ENCODE data around the gene PLEKHM1. TPM values are rescaled to one million over a fixed set of nuclear protein-coding genes. Genes with fewer than 3 reads are reported as not detected.
"Not testable (repeated sequence)": the region's sequence is repeated elsewhere in the genome, so short reads cannot be mapped to it uniquely, and the experiment has no call there.

The PLEKHM1 gene
- total RNA-seq, 2 experiments from 2014 or later: 20.4 to 21.2 TPM

GRCh38 chr17:45490198-45490597, 323 bp downstream of the PLEKHM1 start:
- DNase-seq (peak; percentile 35), ATAC-seq (peak; percentile 5)
- H3K36me3 Mint-ChIP-seq (ENCODE audit: low read depth); CTCF ChIA-PET; H3K9me3 Mint-ChIP-seq (ENCODE audit: low read depth); H3K27me3 Mint-ChIP-seq; POLR2A ChIA-PET: not testable (repeated sequence)
- H3K4me1 Mint-ChIP-seq: peaks cover 22% of the 10 kb centered on the region
- intact Hi-C loops (cut with DNase I, micrococcal nuclease): loop anchor here in 1 of 2 experiments (2.0 kb wide), 1 partner anchor 95 kb away; no protein-coding TSS in a partner anchor
- H3K4me3 Mint-ChIP-seq: peak overlapping the region; percentile 86
- H3K27ac Mint-ChIP-seq: peak overlapping the region; percentile 91

GRCh38 chr17:45487704-45488103, 2.8 kb downstream of the PLEKHM1 start:
- not testable (repeated sequence) for H3K27ac Mint-ChIP-seq

GRCh38 chr17:45483591-45484216, 6.8 kb downstream of the PLEKHM1 start:
- H3K36me3 Mint-ChIP-seq (ENCODE audit: low read depth); H3K27ac Mint-ChIP-seq; DNase-seq; H3K9me3 Mint-ChIP-seq (ENCODE audit: low read depth); intact Hi-C loops (cut with DNase I, micrococcal nuclease); H3K4me3 Mint-ChIP-seq; H3K27me3 Mint-ChIP-seq; POLR2A ChIA-PET; ATAC-seq; CTCF ChIA-PET: not testable (repeated sequence)
- peaks cover 16% of the 10 kb centered on the region for H3K4me1 Mint-ChIP-seq

More at GRCh38 chr17:45487704-45488103, 2.8 kb downstream of the PLEKHM1 start:
- DNase-seq: peak; percentile 16
- peaks cover 31% of the 10 kb centered on the region for H3K4me1 Mint-ChIP-seq
- H3K36me3 Mint-ChIP-seq (ENCODE audit: low read depth); H3K9me3 Mint-ChIP-seq (ENCODE audit: low read depth); POLR2A ChIA-PET; ATAC-seq; H3K27me3 Mint-ChIP-seq; intact Hi-C loops (cut with DNase I, micrococcal nuclease); H3K4me3 Mint-ChIP-seq: not testable (repeated sequence)
- CTCF ChIA-PET: interaction anchor here (0.6 kb wide), 1 partner anchor 15 kb away, joined by 4 read pairs; no protein-coding TSS in a partner anchor

- H3K4me3 Mint-ChIP-seq; H3K9me3 Mint-ChIP-seq (ENCODE audit: low read depth); H3K27ac Mint-ChIP-seq; H3K36me3 Mint-ChIP-seq (ENCODE audit: low read depth); H3K27me3 Mint-ChIP-seq; ATAC-seq; DNase-seq; POLR2A ChIA-PET; intact Hi-C loops (cut with DNase I, micrococcal nuclease): not testable (repeated sequence)
- CTCF ChIA-PET: interaction anchor here (0.6 kb wide), 1 partner anchor 13 kb away, joined by 4 read pairs; no protein-coding TSS in a partner anchor
- peaks cover 15% of the 10 kb centered on the region for H3K4me1 Mint-ChIP-seq
Observed at GRCh38 chr17:45483177-45483576, 7.3 kb downstream of the PLEKHM1 start.

GRCh38 chr17:45482317-45482716, 8.2 kb downstream of the PLEKHM1 start:
- POLR2A ChIA-PET; H3K4me1 Mint-ChIP-seq; ATAC-seq; H3K27ac Mint-ChIP-seq; CTCF ChIA-PET; H3K27me3 Mint-ChIP-seq; DNase-seq; H3K4me3 Mint-ChIP-seq; intact Hi-C loops (cut with DNase I, micrococcal nuclease); H3K9me3 Mint-ChIP-seq (ENCODE audit: low read depth): not testable (repeated sequence)
- peaks cover 11% of the 10 kb centered on the region for H3K36me3 Mint-ChIP-seq (ENCODE audit: low read depth)

- H3K27me3 Mint-ChIP-seq; POLR2A ChIA-PET; ATAC-seq; DNase-seq; intact Hi-C loops (cut with DNase I, micrococcal nuclease); H3K4me1 Mint-ChIP-seq; H3K4me3 Mint-ChIP-seq; H3K9me3 Mint-ChIP-seq (ENCODE audit: low read depth); H3K27ac Mint-ChIP-seq; CTCF ChIA-PET: not testable (repeated sequence)
- peaks cover 24% of the 10 kb centered on the region for H3K36me3 Mint-ChIP-seq (ENCODE audit: low read depth)
Observed at GRCh38 chr17:45475436-45475835, 15.1 kb downstream of the PLEKHM1 start.

- DNase-seq; H3K27ac Mint-ChIP-seq; H3K4me3 Mint-ChIP-seq; intact Hi-C loops (cut with DNase I, micrococcal nuclease); H3K4me1 Mint-ChIP-seq; CTCF ChIA-PET; H3K27me3 Mint-ChIP-seq; H3K9me3 Mint-ChIP-seq (ENCODE audit: low read depth); POLR2A ChIA-PET; ATAC-seq: not testable (repeated sequence)
- peaks cover 15% of the 10 kb centered on the region for H3K36me3 Mint-ChIP-seq (ENCODE audit: low read depth)
Observed at GRCh38 chr17:45472249-45472648, 18.3 kb downstream of the PLEKHM1 start.

GRCh38 chr17:45469204-45469563, 21.3 kb downstream of the PLEKHM1 start:
- CTCF ChIA-PET: interaction anchor here (0.7 kb wide), 1 partner anchor 170 kb away, joined by 3 read pairs; no protein-coding TSS in a partner anchor
- H3K27me3 Mint-ChIP-seq; DNase-seq; H3K4me3 Mint-ChIP-seq; intact Hi-C loops (cut with DNase I, micrococcal nuclease); H3K36me3 Mint-ChIP-seq (ENCODE audit: low read depth); ATAC-seq; H3K9me3 Mint-ChIP-seq (ENCODE audit: low read depth); POLR2A ChIA-PET; H3K4me1 Mint-ChIP-seq; H3K27ac Mint-ChIP-seq: not testable (repeated sequence)

GRCh38 chr17:45468293-45469203, 22.0 kb downstream of the PLEKHM1 start:
- CTCF ChIA-PET; POLR2A ChIA-PET; H3K4me1 Mint-ChIP-seq; H3K36me3 Mint-ChIP-seq (ENCODE audit: low read depth); DNase-seq; intact Hi-C loops (cut with DNase I, micrococcal nuclease); H3K27ac Mint-ChIP-seq; H3K9me3 Mint-ChIP-seq (ENCODE audit: low read depth); H3K27me3 Mint-ChIP-seq; ATAC-seq; H3K4me3 Mint-ChIP-seq: not testable (repeated sequence)

GRCh38 chr17:45461524-45462327, 28.8 kb downstream of the PLEKHM1 start:
- POLR2A ChIA-PET; H3K36me3 Mint-ChIP-seq (ENCODE audit: low read depth); H3K4me3 Mint-ChIP-seq; CTCF ChIA-PET; H3K27me3 Mint-ChIP-seq; intact Hi-C loops (cut with DNase I, micrococcal nuclease); H3K9me3 Mint-ChIP-seq (ENCODE audit: low read depth): not testable (repeated sequence)
- DNase-seq: peak; percentile 68
- peaks cover 11% of the 10 kb centered on the region for H3K4me1 Mint-ChIP-seq
- peak; percentile 98 for ATAC-seq
- peak overlapping the region; percentile 84 for H3K27ac Mint-ChIP-seq

GRCh38 chr17:45460422-45460821, 30.1 kb downstream of the PLEKHM1 start:
- DNase-seq; H3K9me3 Mint-ChIP-seq (ENCODE audit: low read depth); intact Hi-C loops (cut with DNase I, micrococcal nuclease); H3K4me3 Mint-ChIP-seq; CTCF ChIA-PET; H3K27me3 Mint-ChIP-seq; H3K27ac Mint-ChIP-seq; H3K36me3 Mint-ChIP-seq (ENCODE audit: low read depth); POLR2A ChIA-PET; ATAC-seq: not testable (repeated sequence)
- peaks cover 11% of the 10 kb centered on the region for H3K4me1 Mint-ChIP-seq
